NCI-H2196 (cell line): ENCODE measurements around the gene IFT80.

Experiments used
- DNase-seq: peaks from one replicate; lab custom pipeline; 2025; ENCODE audit not compliant: unreplicated experiment; lab: John Stamatoyannopoulos, UW

IFT80 gene

DNA sequence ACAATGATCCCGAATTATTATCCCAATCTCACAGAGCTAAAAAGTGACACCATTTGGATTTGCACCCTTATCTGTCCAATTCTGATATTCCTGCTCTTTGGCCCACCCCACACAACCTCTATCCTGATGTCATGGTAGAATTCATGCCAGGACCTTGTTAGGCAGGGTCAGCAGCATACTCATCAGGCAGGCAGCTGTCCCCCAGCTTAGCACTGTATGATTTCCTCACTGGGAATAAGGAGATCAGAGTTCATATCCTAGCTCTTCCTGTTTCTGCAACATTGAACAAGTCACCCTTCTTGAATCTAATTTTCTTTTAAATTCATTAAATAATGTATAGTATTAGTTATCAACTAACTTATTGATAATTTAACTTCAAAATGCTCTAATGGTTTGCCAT is 185.8 kb downstream of the IFT80 start:
- DNase-seq: no peak

DNA sequence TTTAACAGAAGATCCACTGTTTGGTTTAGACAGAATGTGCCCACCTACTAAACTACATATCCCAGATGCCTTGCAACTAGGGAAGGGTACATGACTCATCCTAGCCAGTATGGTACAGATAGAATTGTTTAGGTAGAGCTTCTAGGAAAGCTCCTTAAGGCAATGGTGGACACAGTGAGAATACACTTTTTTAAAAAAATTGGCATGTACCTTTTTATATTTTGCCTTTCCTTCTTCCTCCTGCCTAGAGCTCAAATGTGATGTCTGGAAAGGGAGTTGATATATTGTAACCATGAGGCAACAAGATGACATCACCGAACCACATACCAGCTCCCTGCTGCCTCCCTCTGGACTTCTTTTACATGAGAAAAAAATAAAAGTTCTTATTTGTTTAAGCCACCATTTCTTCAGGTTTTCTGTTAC is 188.2 kb downstream of the IFT80 start:
- no peak for DNase-seq

GRCh38 chr3:160210341-160210740 is 188.7 kb downstream of the IFT80 start:
- no peak for DNase-seq
